GM18861 (cell line): ENCODE data around the gene DCBLD1.

Experiments used
- ATAC-seq: cut with Tn5 transposase; IDR thresholded peaks from one replicate; pipeline ENCODE4 v1.9.1; 2021; ENCODE audit not compliant: unreplicated experiment

Gene DCBLD1

GRCh38 chr6:117525607-117526006 lies 43.1 kb downstream of the DCBLD1 start:
- no peak for ATAC-seq

GRCh38 chr6:117530467-117531242 lies 48.2 kb downstream of the DCBLD1 start:
- ATAC-seq: no peak

- no peak for ATAC-seq
Observed at GRCh38 chr6:117531346-117531745, 48.9 kb downstream of the DCBLD1 start.

GRCh38 chr6:117531809-117532725 lies 49.6 kb downstream of the DCBLD1 start:
- no peak for ATAC-seq

- no peak for ATAC-seq
Observed at GRCh38 chr6:117533775-117534174, 51.3 kb downstream of the DCBLD1 start.

GRCh38 chr6:117534974-117535373 lies 52.5 kb downstream of the DCBLD1 start:
- no peak for ATAC-seq

GRCh38 chr6:117536317-117536716 lies 53.8 kb downstream of the DCBLD1 start:
- no peak for ATAC-seq

- no peak for ATAC-seq
Observed at GRCh38 chr6:117538615-117539014, 56.1 kb downstream of the DCBLD1 start.

- no peak for ATAC-seq
Observed at GRCh38 chr6:117540670-117541069, 58.2 kb downstream of the DCBLD1 start.

- ATAC-seq: no peak
Observed at GRCh38 chr6:117542493-117542892, 60.0 kb downstream of the DCBLD1 start.

GRCh38 chr6:117544716-117545115 lies 62.2 kb downstream of the DCBLD1 start:
- ATAC-seq: no peak

GRCh38 chr6:117545161-117545595 lies 62.7 kb downstream of the DCBLD1 start:
- ATAC-seq: no peak

GRCh38 chr6:117546674-117547073 lies 64.2 kb downstream of the DCBLD1 start:
- no peak for ATAC-seq

- no peak for ATAC-seq
Observed at GRCh38 chr6:117547688-117548621, 65.5 kb downstream of the DCBLD1 start.

- no peak for ATAC-seq
Observed at GRCh38 chr6:117548797-117549301, 66.4 kb downstream of the DCBLD1 start.

GRCh38 chr6:117549611-117550010 lies 67.1 kb downstream of the DCBLD1 start:
- no peak for ATAC-seq

GRCh38 chr6:117550078-117550600 lies 67.7 kb downstream of the DCBLD1 start:
- no peak for ATAC-seq

GRCh38 chr6:117550618-117551242 lies 68.3 kb downstream of the DCBLD1 start:
- no peak for ATAC-seq

GRCh38 chr6:117552618-117553017 lies 70.1 kb downstream of the DCBLD1 start:
- no peak for ATAC-seq

GRCh38 chr6:117553142-117553541 lies 70.7 kb downstream of the DCBLD1 start:
- ATAC-seq: no peak
